ENCODE results near the gene TCEANC. TPM values are rescaled to one million over a fixed set of nuclear protein-coding genes. Genes with fewer than 3 reads are reported as not detected.
A peak's percentile ranks its signal among the peaks of the same experiment; 100 is the strongest.

The TCEANC gene
- total RNA-seq, 1 donor from 2014 or later = 6.4 TPM

DNA sequence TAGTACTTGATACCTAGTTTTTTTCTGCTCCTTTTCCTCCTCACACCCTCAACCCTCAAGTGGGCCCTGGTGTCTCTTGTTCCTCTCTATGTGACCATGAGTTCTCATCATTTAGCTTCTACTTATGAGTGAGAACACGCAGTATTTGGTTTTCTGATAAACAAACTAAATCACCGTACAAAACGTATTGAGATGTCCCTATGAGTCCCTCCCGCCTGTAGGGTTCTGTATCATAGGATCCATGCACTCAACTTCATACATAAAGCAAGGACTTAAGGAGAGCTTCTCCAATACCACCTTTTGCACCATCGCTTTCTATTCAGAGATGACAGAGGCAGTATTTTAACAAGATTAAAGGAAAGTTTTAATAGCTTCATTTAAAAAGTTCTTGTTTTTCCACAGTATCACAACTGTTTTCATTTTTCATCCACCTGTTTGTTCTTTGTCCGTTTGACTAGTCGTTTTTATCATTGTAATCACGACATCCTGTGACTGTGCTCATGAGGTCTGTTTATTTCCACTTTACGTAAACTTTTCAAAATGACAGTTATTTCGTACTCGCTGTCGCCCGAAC, 35.5 kb downstream of the TCEANC start:
- intact Hi-C loops (cut with DNase I) = no loop called here
- ATAC-seq = no peak
- no peak for DNase-seq (ENCODE audit: missing footprints)

- intact Hi-C loops (cut with DNase I) = no loop called here
Measured at GRCh38 chrX:13688958-13689740, 36.2 kb downstream of the TCEANC start, which contains the start of gene RAB9A. Gene RAB9A (plus strand): TSS chrX:13689128. CDS start chrX:13708747, 19,619 bp downstream.

GRCh38 chrX:13689741-13690211, 36.8 kb downstream of the TCEANC start:
- ATAC-seq (no peak), DNase-seq (ENCODE audit: missing footprints) (no peak)
- intact Hi-C loops (cut with DNase I) = loop anchor here (5.0 kb wide), 1 partner anchor 43 kb away; the partner anchor contains the start of genes OFD1 and TRAPPC2

More at GRCh38 chrX:13688958-13689740, 36.2 kb downstream of the TCEANC start, which contains the start of gene RAB9A:
- DNase-seq (ENCODE audit: missing footprints) (peak; percentile 88), ATAC-seq (peak; percentile 99)

- no peak for DNase-seq (ENCODE audit: missing footprints)
- intact Hi-C loops (cut with DNase I) = loop anchor here (5.0 kb wide), 1 partner anchor 41 kb away; the partner anchor contains the start of genes OFD1 and TRAPPC2
- no peak for ATAC-seq
Measured at GRCh38 chrX:13690836-13691235, 37.9 kb downstream of the TCEANC start.

- ATAC-seq = no peak
- DNase-seq (ENCODE audit: missing footprints) = no peak
- intact Hi-C loops (cut with DNase I) = loop anchor here (5.0 kb wide), 1 partner anchor 40 kb away; the partner anchor contains the start of genes OFD1 and TRAPPC2
Measured at GRCh38 chrX:13691841-13692371, 39.0 kb downstream of the TCEANC start.

DNA sequence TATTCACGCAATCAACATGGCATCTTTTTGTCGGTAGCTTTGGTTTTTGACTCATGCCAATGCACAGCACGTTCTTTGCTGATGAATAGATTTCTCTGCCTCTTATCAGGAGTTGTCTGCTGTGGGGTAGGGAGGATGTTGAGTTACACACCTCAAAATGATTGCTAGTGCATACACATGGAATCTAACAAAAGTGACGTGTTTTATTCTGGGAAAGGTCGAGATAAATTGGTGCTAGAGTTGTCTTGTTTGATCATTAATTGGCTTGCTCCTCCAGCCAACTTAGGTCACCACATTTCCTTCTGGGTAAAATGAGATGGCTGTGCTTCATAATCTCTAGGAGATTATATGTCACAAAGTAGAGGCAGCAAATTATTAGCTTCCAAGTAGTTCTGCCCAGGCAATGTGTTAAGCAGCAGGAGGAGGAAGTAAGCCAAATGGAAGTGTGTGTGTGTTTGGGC, 39.9 kb downstream of the TCEANC start:
- ATAC-seq (no peak), DNase-seq (ENCODE audit: missing footprints) (no peak)
- intact Hi-C loops (cut with DNase I) = loop anchor here (5.0 kb wide), 1 partner anchor 40 kb away; the partner anchor contains the start of genes OFD1 and TRAPPC2

DNA sequence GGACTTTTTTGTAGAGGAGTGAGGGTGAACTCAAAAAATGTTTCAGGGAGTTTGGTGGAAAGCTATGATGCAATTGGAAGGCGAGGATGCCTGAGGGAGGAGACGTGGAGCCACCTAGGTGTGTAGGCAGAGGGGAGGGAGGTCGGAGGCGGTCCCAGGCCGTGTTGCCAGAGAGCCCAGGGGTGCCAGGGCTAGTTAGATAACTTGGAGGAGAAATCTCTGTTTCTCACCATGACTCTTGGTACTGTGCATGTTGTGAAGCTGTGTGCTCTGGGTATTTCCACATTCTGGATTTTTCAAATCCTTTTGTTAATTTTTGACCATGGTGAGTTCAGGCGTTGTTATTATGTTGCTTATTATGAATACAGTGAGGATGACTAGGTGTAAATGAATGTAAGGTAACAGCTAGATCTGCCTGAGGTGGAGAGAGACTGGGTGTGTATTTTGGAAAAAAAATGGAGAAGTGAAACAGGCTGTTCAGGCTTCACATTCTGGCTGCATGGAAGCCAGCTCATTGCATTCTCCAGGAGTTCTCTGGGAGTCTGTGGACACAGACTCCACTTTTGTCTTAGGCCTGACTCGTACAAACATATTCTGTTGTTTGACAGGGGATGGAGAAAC, 40.5 kb downstream of the TCEANC start:
- ATAC-seq (no peak), DNase-seq (ENCODE audit: missing footprints) (no peak)
- intact Hi-C loops (cut with DNase I) = loop anchor here (5.0 kb wide), 1 partner anchor 39 kb away; the partner anchor contains the start of genes OFD1 and TRAPPC2

DNA sequence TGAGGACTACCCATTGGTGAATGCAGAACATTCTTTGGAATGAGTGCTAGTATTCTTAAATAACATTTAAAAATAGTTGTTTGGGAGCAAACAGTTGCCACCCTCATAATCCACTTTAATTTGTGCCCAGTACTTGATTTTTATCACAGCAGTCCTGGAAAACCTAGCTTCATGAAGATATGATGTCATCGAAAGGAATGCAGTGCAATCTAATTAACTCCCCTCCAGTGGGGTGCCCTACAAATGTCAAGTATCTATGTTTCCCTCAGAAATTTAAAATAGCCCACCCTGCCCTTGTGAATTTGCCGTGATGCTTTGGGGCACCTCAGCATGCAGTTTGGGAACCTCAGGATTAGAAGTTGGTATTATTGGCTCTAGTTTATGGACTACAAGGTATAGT, 41.4 kb downstream of the TCEANC start:
- ATAC-seq = no peak
- no peak for DNase-seq (ENCODE audit: missing footprints)
- intact Hi-C loops (cut with DNase I) = loop anchor here (5.0 kb wide), 1 partner anchor 38 kb away; the partner anchor contains the start of genes OFD1 and TRAPPC2

GRCh38 chrX:13694983-13695382, 42.0 kb downstream of the TCEANC start:
- intact Hi-C loops (cut with DNase I) = loop anchor here (5.0 kb wide), 1 partner anchor 37 kb away; the partner anchor contains the start of genes OFD1 and TRAPPC2
- DNase-seq (ENCODE audit: missing footprints) (no peak), ATAC-seq (no peak)

DNA sequence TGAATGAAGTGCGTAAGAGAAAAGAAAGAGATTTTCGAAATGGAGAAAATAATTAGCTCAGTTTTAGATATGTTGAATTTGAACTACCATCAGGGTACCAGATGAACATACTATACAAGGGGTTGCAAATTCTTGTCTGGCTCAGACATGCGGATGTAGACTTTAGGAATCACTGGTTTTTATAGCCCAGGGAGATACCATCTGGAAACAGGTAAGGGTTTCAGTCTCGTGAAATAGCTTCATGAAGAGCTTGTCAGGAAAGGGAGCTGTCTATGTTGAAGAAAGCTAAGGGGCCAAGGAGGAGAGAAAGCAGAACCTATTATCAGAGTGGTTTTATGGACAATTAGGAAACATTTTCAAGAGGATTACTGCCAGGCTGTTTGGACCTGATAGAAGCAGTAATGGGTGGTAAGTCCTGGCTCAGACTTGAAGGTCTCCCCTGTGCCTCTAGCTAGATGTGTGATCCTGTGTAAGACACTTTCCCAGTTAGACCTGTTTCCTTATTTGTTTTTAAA, 42.7 kb downstream of the TCEANC start:
- no peak for DNase-seq (ENCODE audit: missing footprints)
- ATAC-seq = no peak
- intact Hi-C loops (cut with DNase I) = no loop called here

- ATAC-seq (no peak), DNase-seq (ENCODE audit: missing footprints) (no peak)
- intact Hi-C loops (cut with DNase I) = no loop called here
Measured at GRCh38 chrX:13697455-13697854, 44.5 kb downstream of the TCEANC start.

DNA sequence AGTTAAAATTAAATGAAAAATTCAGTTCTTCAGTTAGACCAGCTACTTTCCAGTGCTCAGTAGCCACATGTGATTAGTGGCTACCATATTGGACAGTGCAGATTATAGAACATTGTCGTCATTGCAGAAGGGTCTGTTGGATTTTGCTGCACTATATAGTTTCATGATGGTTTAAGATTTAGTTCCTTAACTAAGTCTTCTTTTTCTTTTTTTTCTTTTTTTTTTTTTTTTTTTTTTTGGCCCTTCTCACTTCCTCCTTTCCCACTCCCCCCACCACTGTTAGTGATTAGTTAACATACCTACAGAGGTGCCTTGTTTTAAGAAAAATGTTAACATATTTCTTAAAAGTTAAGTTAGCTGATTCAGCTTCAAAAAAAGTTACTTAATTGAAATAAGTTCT, 45.0 kb downstream of the TCEANC start:
- no peak for DNase-seq (ENCODE audit: missing footprints)

GRCh38 chrX:13698432-13698831, 45.5 kb downstream of the TCEANC start:
- intact Hi-C loops (cut with DNase I) = no loop called here
- ATAC-seq (no peak), DNase-seq (ENCODE audit: missing footprints) (no peak)

More for the DNA sequence above, 45.0 kb downstream of the TCEANC start:
- intact Hi-C loops (cut with DNase I) = no loop called here
- ATAC-seq = no peak

DNA sequence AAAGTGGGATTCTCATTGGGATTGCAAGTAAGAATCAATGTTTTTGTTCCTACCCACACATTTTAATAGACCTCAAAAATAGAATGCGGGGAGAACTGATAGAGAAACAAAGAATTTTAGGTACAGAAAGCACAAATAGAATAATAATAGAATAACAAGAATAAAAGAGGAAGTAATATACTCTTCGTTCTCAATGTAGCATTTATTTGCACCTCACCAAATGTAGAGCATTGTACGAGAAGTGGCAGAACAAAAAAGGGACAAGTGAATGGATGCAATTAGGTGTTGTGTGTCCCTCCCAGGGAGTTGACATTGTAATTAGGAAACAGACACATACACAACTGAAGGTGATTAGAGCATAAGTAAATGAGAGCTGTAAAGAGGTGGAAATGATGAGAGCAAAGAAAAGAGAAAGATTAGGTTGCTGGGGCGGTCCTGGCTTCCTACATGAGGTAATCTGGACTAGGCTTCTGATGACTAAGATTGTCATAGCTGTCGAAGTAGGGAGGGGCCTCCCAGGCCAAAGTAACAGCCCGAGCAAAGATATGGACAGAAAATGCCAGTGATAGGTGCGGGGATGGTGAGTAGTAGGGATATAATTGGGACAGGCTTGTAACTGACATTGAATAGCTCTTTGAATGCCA, 46.4 kb downstream of the TCEANC start:
- intact Hi-C loops (cut with DNase I) = no loop called here
- DNase-seq (ENCODE audit: missing footprints) (no peak), ATAC-seq (no peak)

- intact Hi-C loops (cut with DNase I) = no loop called here
- ATAC-seq = no peak
- DNase-seq (ENCODE audit: missing footprints) = no peak
Measured at GRCh38 chrX:13700380-13700779, 47.4 kb downstream of the TCEANC start.

DNA sequence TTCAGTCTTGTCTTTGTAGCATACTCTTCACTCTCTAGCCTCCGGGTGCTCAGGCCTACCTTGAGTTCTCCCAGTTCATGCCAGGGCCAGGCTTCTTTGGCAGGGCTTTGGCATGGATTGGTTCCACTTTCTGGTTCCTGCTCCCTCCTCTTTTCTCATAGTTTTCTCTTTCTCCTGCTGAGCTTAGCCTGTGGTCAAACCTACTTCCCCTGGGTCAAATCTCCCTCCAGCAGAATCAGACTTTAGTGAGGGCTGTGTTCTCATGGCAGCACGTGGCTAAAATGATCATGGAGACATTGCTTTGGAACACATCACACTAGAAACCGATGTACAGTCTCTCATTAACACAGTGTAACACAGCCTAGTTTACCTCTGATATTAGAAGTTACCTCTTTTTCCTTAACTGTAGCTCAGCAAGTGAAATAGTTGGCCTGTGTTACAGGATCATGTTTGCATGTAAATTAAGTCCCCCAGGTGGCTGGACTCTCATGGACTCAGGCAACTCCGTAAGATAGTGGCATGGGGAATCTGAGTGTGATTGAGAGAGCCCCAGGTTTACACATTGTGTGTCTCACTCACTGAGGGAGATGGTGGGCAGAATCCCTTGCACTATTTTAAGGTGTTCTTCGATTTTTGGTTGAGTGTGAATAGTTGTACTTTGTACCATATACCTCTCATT, 49.3 kb downstream of the TCEANC start:
- no peak for ATAC-seq
- intact Hi-C loops (cut with DNase I) = no loop called here
- no peak for DNase-seq (ENCODE audit: missing footprints)

DNA sequence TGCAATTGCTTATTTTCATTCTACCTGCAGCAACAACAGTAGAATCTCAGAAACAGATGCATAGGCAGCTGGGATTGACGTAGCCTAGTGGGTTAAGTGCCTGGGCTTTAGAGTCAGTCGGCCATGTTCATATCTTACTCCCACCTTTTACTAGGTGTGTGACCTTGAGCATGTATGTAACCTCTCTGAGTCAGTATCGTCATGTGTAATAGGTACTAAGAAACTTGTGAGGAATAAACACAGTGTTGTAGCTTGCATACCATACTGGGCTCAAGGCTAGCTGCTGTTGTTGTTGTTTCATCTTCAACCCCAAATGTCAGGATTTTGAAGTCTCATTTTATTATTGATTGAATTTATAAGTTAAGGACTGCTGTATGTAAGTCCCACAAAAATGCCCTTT, 50.2 kb downstream of the TCEANC start:
- intact Hi-C loops (cut with DNase I) = no loop called here
- no peak for ATAC-seq
- DNase-seq (ENCODE audit: missing footprints) = no peak

GRCh38 chrX:13703589-13703988, 50.6 kb downstream of the TCEANC start:
- ATAC-seq (no peak), DNase-seq (ENCODE audit: missing footprints) (no peak)
- intact Hi-C loops (cut with DNase I) = no loop called here

Measured in Right ventricle myocardium inferior (tissue), 1 donor.